Adrenal gland (tissue), 12 donors: ENCODE measurements around the gene CNTN1. TPM values are rescaled to one million over a fixed set of nuclear protein-coding genes. Genes with fewer than 3 reads are reported as not detected.

Experiments
- DNase-seq, 7 donors: peaks; one replicate each; pipeline ENCODE4 v3.0.0-alpha.2; 2019 to 2020
- H3K27ac ChIP-seq, 5 donors: fragments of 200-600 bp; sonication (generic) in 4 of 5; 1 replicate in 3 of 5; 2 replicates in 2 of 5; pipeline versions ENCODE4 v1.5.1 to v1.8.0; 2016 to 2020; ENCODE audit warnings: mild to moderate bottlenecking in 1 of 5
- H3K27me3 ChIP-seq: fragments of 200-600 bp; 2 replicates; pipeline ENCODE4 v1.8.0; 2021
- H3K36me3 ChIP-seq, 2 donors: fragments of 200-600 bp; replicated peaks in 1 of 2; 1 replicate in 1 of 2; 2 replicates in 1 of 2; pipeline versions ENCODE4 v1.5.1 to v1.8.0; 2018 to 2022
- H3K4me1 ChIP-seq, 2 donors: fragments of 200-600 bp; replicated peaks in 1 of 2; 1 replicate in 1 of 2; 2 replicates in 1 of 2; pipeline versions ENCODE4 v1.5.1 to v1.8.0; 2018 to 2021
- H3K4me3 ChIP-seq, 4 donors: fragments of 200-600 bp; sonication (generic) in 3 of 4; one replicate each; pipeline ENCODE4 v1.5.1; 2016 to 2018
- H3K9me3 ChIP-seq, 3 donors: fragments of 200-600 bp; sonication (generic) in 1 of 3; replicated peaks in 1 of 3; 1 replicate in 2 of 3; 2 replicates in 1 of 3; pipeline versions ENCODE4 v1.5.1 to v1.8.0; 2016 to 2021
- POLR2A ChIP-seq, 2 donors: fragments of 450-650 bp; IDR thresholded peaks; one replicate each; pipeline ENCODE4 v1.6.1; 2017; ENCODE audit warnings: antibody characterized with exemption in 2 of 2, mild to moderate bottlenecking in 2 of 2, moderate library complexity in 1 of 2
- WGBS, 4 donors: extraction: QIAGEN DNeasy Blood & Tissue Kit in 2 of 4; methylation state at CpG; one replicate each; pipeline versions ENCODE4 v1.1.5 to v1.1.7; 2013 to 2017; 5-methylcytosine and 5-hydroxymethylcytosine counted together
- intact Hi-C, 2 donors: fragments of 100-400 bp; cut with DNase I; formaldehyde crosslinking; loops; one replicate each; pipeline versions ENCODE4 v1.14.1 to v1.15.0; 2022 to 2023
- polyA plus RNA-seq, 3 donors: library from polyadenylated mRNA; stranded (reverse); fragments of 200-250 nt in 2 of 3; fragments of 350-450 nt in 1 of 3; fragmentation: Illumina TruSeq in 1 of 3; extraction: RNeasy Lipid Tissue Mini Kit (QIAGEN cat#74804) in 1 of 3; gene quantifications; one replicate each; pipeline ENCODE4 v1.2.3, GENCODE V29; 2013 to 2014
- total RNA-seq, 9 donors: library from RNA; depleted of rRNA in 4 of 9; stranded (reverse); fragments of >200 nt in 4 of 9; fragments of 120-200 nt in 1 of 9; fragmentation: NEBNext Ultra II Directional in 1 of 9; extraction: Animal tissue kit (Norgen Biotek cat#: 25700) in 1 of 9; gene quantifications; one replicate each; pipeline versions ENCODE4 v1.1.0 to v1.2.4, GENCODE V29; 2013 to 2023
- TF ChIP-seq, protein P1 (sequence below), 6 experiments: fragments of 450-650 bp in 4 of 6; fragments of 200-600 bp in 2 of 6; sonication (generic) in 1 of 6; IDR thresholded peaks; 1 replicate in 5 of 6; 2 replicates in 1 of 6; pipeline versions ENCODE4 v1.5.1 to v1.8.0; 2016 to 2021; ENCODE audit warnings: antibody characterized with exemption in 6 of 6, mild to moderate bottlenecking in 2 of 6, moderate library complexity in 1 of 6
- donor health status: healthy with polysubstance abuse.
- donor health status: Bipolar disorder and iron deficiency.
- donor health status: DM: yes; HTN: yes; CAD: no.
- donor health status: DM: no; HTN: no; CAD: no.
- donor health status: DM: no; HTN: no; CAD: no.
- donor health status: DM: yes; HTN: yes; CAD: no.

Gene CNTN1
- total and polyA plus RNA-seq, 12 donors = 3.8 to 76.8 (median 20.7) TPM

DNA sequence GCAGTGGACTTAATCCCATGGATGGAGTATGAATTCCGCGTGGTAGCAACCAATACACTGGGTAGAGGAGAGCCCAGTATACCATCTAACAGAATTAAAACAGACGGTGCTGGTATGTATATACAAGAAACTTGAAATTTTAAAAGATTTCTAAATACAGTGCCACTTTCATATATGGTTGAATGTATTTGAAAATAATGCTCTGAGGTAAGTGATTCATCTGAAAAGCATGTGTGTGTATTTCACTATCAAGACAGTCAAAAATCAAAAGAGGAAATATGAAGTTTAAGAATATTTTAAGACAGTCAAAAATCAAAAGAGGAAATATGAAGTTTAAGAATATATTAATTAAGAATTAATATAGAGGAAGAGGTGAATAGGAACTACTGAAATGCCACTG, 300.9 kb downstream of the CNTN1 start:
- no peak overlapping the region for H3K27ac ChIP-seq
- intact Hi-C loops = no loop called here
- no peak overlapping the region for H3K4me3 ChIP-seq
- TF ChIP-seq POLR2A (IDR thresholded peaks at IDR 0.05) = no peak
- TF ChIP-seq, protein P1, sequence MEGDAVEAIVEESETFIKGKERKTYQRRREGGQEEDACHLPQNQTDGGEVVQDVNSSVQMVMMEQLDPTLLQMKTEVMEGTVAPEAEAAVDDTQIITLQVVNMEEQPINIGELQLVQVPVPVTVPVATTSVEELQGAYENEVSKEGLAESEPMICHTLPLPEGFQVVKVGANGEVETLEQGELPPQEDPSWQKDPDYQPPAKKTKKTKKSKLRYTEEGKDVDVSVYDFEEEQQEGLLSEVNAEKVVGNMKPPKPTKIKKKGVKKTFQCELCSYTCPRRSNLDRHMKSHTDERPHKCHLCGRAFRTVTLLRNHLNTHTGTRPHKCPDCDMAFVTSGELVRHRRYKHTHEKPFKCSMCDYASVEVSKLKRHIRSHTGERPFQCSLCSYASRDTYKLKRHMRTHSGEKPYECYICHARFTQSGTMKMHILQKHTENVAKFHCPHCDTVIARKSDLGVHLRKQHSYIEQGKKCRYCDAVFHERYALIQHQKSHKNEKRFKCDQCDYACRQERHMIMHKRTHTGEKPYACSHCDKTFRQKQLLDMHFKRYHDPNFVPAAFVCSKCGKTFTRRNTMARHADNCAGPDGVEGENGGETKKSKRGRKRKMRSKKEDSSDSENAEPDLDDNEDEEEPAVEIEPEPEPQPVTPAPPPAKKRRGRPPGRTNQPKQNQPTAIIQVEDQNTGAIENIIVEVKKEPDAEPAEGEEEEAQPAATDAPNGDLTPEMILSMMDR (IDR thresholded peaks at IDR 0.05) = no peak
- WGBS, 4 donors = 86 to 91% (median 89%) methylated on average over 3 of the region's 3 CpGs
- H3K9me3 ChIP-seq = no peaks in the 10 kb centered on the region
- DNase-seq = no peak
- H3K4me1 ChIP-seq = no peaks in the 10 kb centered on the region
- no peaks in the 10 kb centered on the region for H3K27me3 ChIP-seq
- H3K36me3 ChIP-seq = no peaks in the 10 kb centered on the region

DNA sequence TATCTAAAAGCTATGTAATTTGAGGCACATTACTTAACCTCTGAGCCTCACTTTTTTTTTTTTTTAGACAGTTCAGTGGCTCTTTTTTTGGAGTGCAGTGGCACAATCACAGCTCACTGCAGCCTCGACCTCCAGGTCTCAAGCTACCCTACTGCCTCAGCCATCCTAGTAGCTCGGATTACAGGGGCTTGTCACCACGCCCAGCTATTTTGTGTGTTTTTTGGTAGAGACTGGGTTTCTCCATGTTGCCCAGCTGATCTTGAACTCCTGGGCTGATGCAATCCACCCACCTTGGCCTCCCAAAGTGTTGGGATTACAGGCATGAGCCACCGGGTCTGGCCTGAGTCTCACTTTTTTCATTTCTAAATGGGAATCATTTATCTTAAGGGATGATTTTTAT, 303.9 kb downstream of the CNTN1 start:
- WGBS, 4 donors = 71 to 90% (median 84%) methylated on average over 4 of the region's 4 CpGs
- no peak overlapping the region for H3K27ac ChIP-seq
- no peak for DNase-seq
- no peak overlapping the region for H3K4me3 ChIP-seq
- no peaks in the 10 kb centered on the region for H3K27me3 ChIP-seq
- no peaks in the 10 kb centered on the region for H3K4me1 ChIP-seq
- no peaks in the 10 kb centered on the region for H3K9me3 ChIP-seq
- H3K36me3 ChIP-seq = no peaks in the 10 kb centered on the region
- intact Hi-C loops = no loop called here
- TF ChIP-seq POLR2A (IDR thresholded peaks at IDR 0.05) = no peak
- TF ChIP-seq, protein P1 (IDR thresholded peaks at IDR 0.05) = no peak

DNA sequence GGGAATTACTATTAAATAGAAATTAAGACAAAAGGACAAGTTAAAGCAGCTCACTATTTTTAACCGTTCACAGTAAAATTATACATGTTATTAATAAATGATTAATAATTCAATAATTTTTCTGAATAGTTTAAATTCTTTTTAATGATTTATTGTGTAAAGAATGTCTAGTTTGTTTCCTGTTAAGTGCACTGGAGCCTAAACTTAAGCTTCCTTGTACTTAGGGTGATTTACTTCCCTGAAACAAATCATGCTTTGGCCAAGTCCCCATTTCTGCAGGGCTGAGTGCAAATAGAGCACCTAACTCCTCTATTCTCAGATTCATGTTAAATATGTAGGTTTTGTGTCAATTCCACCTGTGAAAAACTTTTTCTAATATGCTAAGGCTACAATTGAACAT, 307.0 kb downstream of the CNTN1 start:
- Histone ChIP-seq H3K27me3 (no peaks in the 10 kb centered on the region), H3K27ac (no peak overlapping the region), H3K9me3 (no peaks in the 10 kb centered on the region), H3K36me3 (no peaks in the 10 kb centered on the region), H3K4me1 (no peaks in the 10 kb centered on the region), H3K4me3 (no peak overlapping the region)
- WGBS, 4 donors = 50 to 66% (median 57%) methylated on average over 1 of the region's 1 CpG
- intact Hi-C loops = no loop called here
- no peak for DNase-seq
- no peak for TF ChIP-seq POLR2A (IDR thresholded peaks at IDR 0.05)
- TF ChIP-seq, protein P1 (IDR thresholded peaks at IDR 0.05) = no peak

DNA sequence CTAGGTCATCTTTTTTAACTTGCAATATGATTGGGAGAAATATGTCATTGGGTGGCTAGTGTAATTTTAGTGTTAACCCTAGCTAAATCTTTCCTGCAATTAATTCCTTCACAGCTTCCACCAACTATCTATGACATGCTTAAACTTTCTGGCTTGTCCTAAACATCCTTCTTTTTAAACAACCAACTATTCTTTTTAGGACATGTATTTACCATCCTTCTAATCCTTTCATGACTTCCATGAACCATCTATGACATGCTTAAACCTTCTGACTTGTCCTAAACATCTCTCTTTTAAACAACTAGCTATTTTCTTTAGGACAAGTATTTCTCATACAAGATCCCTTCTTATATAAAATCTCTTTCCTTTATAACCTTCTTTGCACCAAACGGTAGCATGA, 316.2 kb downstream of the CNTN1 start:
- 44 to 73% (median 64%) methylated on average over 1 of the region's 1 CpG for WGBS, 4 donors
- intact Hi-C loops = no loop called here
- DNase-seq = no peak

More for the DNA sequence above, 316.2 kb downstream of the CNTN1 start:
- TF ChIP-seq, protein P1 (IDR thresholded peaks at IDR 0.05) = no peak
- TF ChIP-seq POLR2A (IDR thresholded peaks at IDR 0.05) = no peak
- Histone ChIP-seq H3K36me3 (no peaks in the 10 kb centered on the region), H3K4me1 (no peaks in the 10 kb centered on the region), H3K27me3 (no peaks in the 10 kb centered on the region), H3K4me3 (no peak overlapping the region), H3K9me3 (peaks cover 0 to 3% (median 0%) of the 10 kb centered on the region in 3 donors), H3K27ac (no peak overlapping the region)
